Loucy (cell line): Measurements from ENCODE around the gene NECTIN2.

Experiments
- EZH2phosphoT487 ChIP-seq: fragments of 200-600 bp; IDR thresholded peaks from 2 replicates; pipeline ENCODE4 v1.6.1; 2018; ENCODE audit warnings: antibody characterized with exemption, mild to moderate bottlenecking, moderate library complexity, borderline replicate concordance
- TF ChIP-seq, protein P1 (sequence below): fragments of 200-600 bp; sonication (generic); conservative IDR thresholded peaks from 2 replicates; pipeline ENCODE4 v1.5.1; 2014; ENCODE audit warnings: mild to moderate bottlenecking, antibody characterized with exemption, low read length

DNA sequence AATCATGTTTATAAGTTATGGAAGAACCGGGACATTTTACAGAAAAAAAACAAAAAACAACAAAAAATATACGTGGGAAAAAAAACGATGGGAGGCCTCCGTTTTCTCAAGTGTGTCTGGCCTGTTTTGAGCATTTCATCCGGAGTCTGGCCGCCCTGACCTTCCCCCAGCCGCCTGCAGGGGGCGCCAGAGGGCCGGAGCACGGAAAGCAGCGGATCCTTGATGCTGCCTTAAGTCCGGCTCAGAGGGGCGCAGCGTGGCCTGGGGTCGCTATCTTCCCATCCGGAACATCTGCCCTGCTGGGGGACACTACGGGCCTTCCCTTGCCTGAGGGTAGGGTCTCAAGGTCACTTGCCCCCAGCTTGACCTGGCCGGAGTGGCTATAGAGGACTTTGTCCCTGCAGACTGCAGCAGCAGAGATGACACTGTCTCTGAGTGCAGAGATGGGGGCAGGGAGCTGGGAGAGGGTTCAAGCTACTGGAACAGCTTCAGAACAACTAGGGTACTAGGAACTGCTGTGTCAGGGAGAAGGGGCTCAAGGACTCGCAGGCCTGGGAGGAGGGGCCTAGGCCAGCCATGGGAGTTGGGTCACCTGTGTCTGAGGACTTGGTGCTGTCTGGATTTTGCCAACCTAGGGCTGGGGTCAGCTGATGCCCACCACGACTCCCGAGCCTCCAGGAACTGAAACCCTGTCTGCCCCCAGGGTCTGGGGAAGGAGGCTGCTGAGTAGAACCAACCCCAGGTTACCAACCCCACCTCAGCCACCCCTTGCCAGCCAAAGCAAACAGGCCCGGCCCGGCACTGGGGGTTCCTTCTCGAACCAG, 57.7 kb downstream of the NECTIN2 start:
- TF ChIP-seq, protein P1, sequence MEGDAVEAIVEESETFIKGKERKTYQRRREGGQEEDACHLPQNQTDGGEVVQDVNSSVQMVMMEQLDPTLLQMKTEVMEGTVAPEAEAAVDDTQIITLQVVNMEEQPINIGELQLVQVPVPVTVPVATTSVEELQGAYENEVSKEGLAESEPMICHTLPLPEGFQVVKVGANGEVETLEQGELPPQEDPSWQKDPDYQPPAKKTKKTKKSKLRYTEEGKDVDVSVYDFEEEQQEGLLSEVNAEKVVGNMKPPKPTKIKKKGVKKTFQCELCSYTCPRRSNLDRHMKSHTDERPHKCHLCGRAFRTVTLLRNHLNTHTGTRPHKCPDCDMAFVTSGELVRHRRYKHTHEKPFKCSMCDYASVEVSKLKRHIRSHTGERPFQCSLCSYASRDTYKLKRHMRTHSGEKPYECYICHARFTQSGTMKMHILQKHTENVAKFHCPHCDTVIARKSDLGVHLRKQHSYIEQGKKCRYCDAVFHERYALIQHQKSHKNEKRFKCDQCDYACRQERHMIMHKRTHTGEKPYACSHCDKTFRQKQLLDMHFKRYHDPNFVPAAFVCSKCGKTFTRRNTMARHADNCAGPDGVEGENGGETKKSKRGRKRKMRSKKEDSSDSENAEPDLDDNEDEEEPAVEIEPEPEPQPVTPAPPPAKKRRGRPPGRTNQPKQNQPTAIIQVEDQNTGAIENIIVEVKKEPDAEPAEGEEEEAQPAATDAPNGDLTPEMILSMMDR, result peak; percentile 89
- TF ChIP-seq EZH2phosphoT487, result no peak
